ENCODE data around the gene KRTAP4-7.
"Not testable (repeated sequence)": the region's sequence is repeated elsewhere in the genome, so short reads cannot be mapped to it uniquely, and the experiment has no call there.

Gene KRTAP4-7

GRCh38 chr17:41061964-41062363 is 22.0 kb upstream of the KRTAP4-7 start:
- no peak overlapping the region for H3K4me3 ChIP-seq (ENCODE audit: low read depth, low read length)
- peak; percentile 79 for DNase-seq (ENCODE audit: low read depth)
- in situ Hi-C loops (cut with HindIII; ENCODE audit: low sequenced_read_pairs), result no loop called here
- TF ChIP-seq CTCF (IDR thresholded peaks at IDR 0.05; ENCODE audit: low read depth, low read length, missing control alignments), result no peak

GRCh38 chr17:41063449-41063848 is 20.5 kb upstream of the KRTAP4-7 start:
- DNase-seq (ENCODE audit: low read depth), result no peak
- no peak for TF ChIP-seq CTCF (IDR thresholded peaks at IDR 0.05; ENCODE audit: low read depth, low read length, missing control alignments)
- in situ Hi-C loops (cut with HindIII; ENCODE audit: low sequenced_read_pairs), result no loop called here
- H3K4me3 ChIP-seq (ENCODE audit: low read depth, low read length), result no peak overlapping the region

DNA sequence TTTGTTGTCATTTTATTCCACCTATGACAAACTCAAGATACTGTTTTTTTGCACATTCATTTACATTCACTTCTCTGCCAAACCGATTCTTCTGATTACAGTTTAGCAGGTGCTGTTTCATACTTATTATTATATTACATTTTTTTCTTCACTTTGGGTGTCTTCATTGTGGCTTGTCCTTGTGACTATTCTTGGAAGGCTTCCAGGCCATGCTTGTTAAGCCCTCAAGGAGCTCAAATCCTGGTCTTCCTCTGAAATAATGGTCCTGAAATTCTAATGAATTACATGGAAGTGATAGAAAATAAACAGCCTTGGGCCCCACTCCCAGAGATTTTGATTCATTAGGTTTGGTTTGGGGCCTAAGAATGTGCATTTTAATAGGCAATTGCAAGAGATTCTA is 19.6 kb upstream of the KRTAP4-7 start:
- in situ Hi-C loops (cut with HindIII; ENCODE audit: low sequenced_read_pairs), result no loop called here
- TF ChIP-seq CTCF (IDR thresholded peaks at IDR 0.05; ENCODE audit: low read depth, low read length, missing control alignments), result no peak
- no peak for DNase-seq (ENCODE audit: low read depth)
- H3K4me3 ChIP-seq (ENCODE audit: low read depth, low read length), result no peak overlapping the region

DNA sequence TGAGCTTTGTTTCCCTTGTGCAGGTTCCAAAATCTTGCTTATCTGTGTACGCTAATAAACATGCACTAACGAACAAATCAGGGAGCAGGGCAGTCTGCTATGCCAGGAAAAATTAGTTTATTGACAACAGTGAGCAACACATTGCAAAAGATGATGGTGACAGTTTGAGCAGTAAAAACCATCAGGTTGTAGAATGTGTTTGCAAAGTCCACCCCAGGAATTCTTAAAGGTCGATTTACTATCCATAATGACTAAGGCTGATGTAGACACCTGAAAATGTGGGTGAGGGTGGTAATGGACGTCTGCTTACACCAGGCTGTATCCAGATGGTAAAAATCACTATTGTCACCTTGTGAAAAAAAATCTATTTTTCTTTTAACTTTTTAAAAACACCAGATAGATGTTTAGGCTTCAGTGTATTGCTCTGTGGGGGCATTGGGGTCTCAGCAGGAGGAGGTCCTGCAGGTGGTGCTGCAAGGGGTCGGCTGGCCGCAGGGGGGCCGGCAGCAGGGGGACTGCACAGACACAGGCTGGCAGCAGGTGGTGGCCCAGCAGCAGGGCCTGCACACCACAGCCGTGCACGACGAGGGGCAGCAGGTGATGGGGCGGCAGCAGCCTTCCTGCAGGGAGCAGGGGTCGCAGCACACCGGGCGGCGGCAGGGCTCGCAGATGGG is 18.8 kb upstream of the KRTAP4-7 start:
- H3K4me3 ChIP-seq (ENCODE audit: low read depth, low read length); in situ Hi-C loops (cut with HindIII; ENCODE audit: low sequenced_read_pairs); DNase-seq (ENCODE audit: low read depth): not testable (repeated sequence)

- DNase-seq (ENCODE audit: low read depth), result no peak
- TF ChIP-seq CTCF (IDR thresholded peaks at IDR 0.05; ENCODE audit: low read depth, low read length, missing control alignments), result no peak
- no peak within 1 kb of the TSS for H3K4me3 ChIP-seq (ENCODE audit: low read depth, low read length)
- in situ Hi-C loops (cut with HindIII; ENCODE audit: low sequenced_read_pairs), result no loop called here
Observed at GRCh38 chr17:41065829-41066624, 17.9 kb upstream of the KRTAP4-7 start, which contains the start of gene KRTAP2-4. TSS of gene KRTAP2-4 (minus strand) at chr17:41065879. CDS start at chr17:41065845, 34 bp downstream.

DNA sequence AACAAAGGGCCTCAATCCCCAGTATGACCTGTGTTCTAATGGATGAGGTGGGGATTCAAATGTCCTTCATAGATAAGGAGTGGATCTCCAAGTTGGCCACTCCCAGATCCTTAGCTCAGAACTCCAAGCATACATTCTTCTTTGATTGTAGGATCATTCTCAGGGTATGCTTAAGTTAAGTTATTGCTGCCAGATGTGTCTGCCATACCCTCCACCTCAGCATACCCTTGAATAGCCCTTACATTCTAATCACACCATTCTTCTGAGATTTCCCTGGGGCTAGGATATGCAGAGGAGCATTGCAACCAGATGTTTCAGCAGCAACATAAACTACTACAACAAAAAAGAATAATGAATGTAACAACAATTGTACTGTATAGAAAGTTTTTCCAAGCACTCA is 16.7 kb upstream of the KRTAP4-7 start:
- no peak for TF ChIP-seq CTCF (IDR thresholded peaks at IDR 0.05; ENCODE audit: low read depth, low read length, missing control alignments)
- no peak for DNase-seq (ENCODE audit: low read depth)
- no peak overlapping the region for H3K4me3 ChIP-seq (ENCODE audit: low read depth, low read length)
- in situ Hi-C loops (cut with HindIII; ENCODE audit: low sequenced_read_pairs), result no loop called here

- DNase-seq (ENCODE audit: low read depth), result no peak
- no peak overlapping the region for H3K4me3 ChIP-seq (ENCODE audit: low read depth, low read length)
- in situ Hi-C loops (cut with HindIII; ENCODE audit: low sequenced_read_pairs), result no loop called here
- no peak for TF ChIP-seq CTCF (IDR thresholded peaks at IDR 0.05; ENCODE audit: low read depth, low read length, missing control alignments)
Observed at GRCh38 chr17:41069031-41069430, 14.9 kb upstream of the KRTAP4-7 start.

Data from astrocyte of the cerebellum (primary cell).